RPMI7951 (cell line): ENCODE results near the gene SENP1. TPM values are rescaled to one million over a fixed set of nuclear protein-coding genes. Genes with fewer than 3 reads are reported as not detected.
A peak's percentile ranks its signal among the peaks of the same experiment; 100 is the strongest.

ENCODE experiments used
- DNase-seq: peaks from one replicate; pipeline ENCODE4 v3.0.0-alpha.2; 2012; ENCODE audit warnings: low read depth
- total RNA-seq: library from RNA; depleted of rRNA; stranded (reverse); fragments of >200 nt; shearing (Covaris generic); gene quantifications from 2 replicates; pipeline ENCODE4 v1.2.3, GENCODE V29; 2014; rRNA removed

The SENP1 gene
- total RNA-seq, 1 experiment from 2014 or later = 19.7 TPM

GRCh38 chr12:48000878-48001504 lies 104.9 kb downstream of the SENP1 start:
- peak; percentile 76 for DNase-seq

GRCh38 chr12:47999816-48000215 lies 106.1 kb downstream of the SENP1 start:
- no peak for DNase-seq

- DNase-seq = no peak
These were observed 108.6 kb downstream of the SENP1 start for GRCh38 chr12:47997321-47997720.

GRCh38 chr12:47995981-47996401 lies 109.9 kb downstream of the SENP1 start:
- peak; percentile 46 for DNase-seq

- no peak for DNase-seq
These were observed 112.4 kb downstream of the SENP1 start for GRCh38 chr12:47993491-47993890.

Other genes starting within 250 kb of the SENP1 start
- 17.4 and 22.9 TPM in 2 replicates for gene VDR, start 201.1 kb downstream of the SENP1 start, total RNA-seq
- 237 and 269 TPM in 2 replicates for gene TMEM106C, start 142.5 kb downstream of the SENP1 start, total RNA-seq
- gene COL2A1, start 101.6 kb downstream of the SENP1 start, total RNA-seq = not detected in 2 replicates
- 38.4 and 56.4 TPM in 2 replicates for gene PFKM, start 13.3 kb upstream of the SENP1 start, total RNA-seq
- 20.5 and 25.4 TPM in 2 replicates for gene ASB8, start 51.4 kb upstream of the SENP1 start, total RNA-seq
- gene CCDC184, start 77.6 kb upstream of the SENP1 start, total RNA-seq = 0.20 and 0.24 TPM in 2 replicates
- gene OR10AD1, start 97.2 kb upstream of the SENP1 start, total RNA-seq = not detected in 2 replicates
- 3.5 and 4.7 TPM in 2 replicates for gene ZNF641, start 244.8 kb upstream of the SENP1 start, total RNA-seq